K562 (cell line): ENCODE data around the gene GRIK2. TPM values are rescaled to one million over a fixed set of nuclear protein-coding genes. Genes with fewer than 3 reads are reported as not detected.

Experiments used
- ATAC-seq: fragments of 200-7000 bp; cut with Tn5 transposase; 3 replicates; pipeline ENCODE4 v1.9.1; 2020; ENCODE audit warnings: moderate library complexity
- BruUV-seq: library from RNA; stranded (reverse); fragments of 400-500 nt; replicated peaks from 2 replicates; lab custom pipeline; 2021; lab: Mats Ljungman, UMichigan
- CTCF ChIA-PET: fragments of 300-600 bp; formaldehyde crosslinking; extraction: SDS; loops from one replicate; lab custom pipeline; 2021; ENCODE audit warnings: low intra/inter-chr PET ratio; lab: Yijun Ruan, JAX
- POLR2A ChIA-PET: fragments of 300-600, 350-650 bp; sonication (Branson Sonifier 250); formaldehyde crosslinking; extraction: SDS; loops from one replicate; lab custom pipeline; 2021; ENCODE audit warnings: antibody characterized with exemption, inconsistent platforms; lab: Yijun Ruan, JAX
- DNase-seq, 4 experiments: peaks; one replicate each; pipeline versions ENCODE4 v3.0.0 to v3.0.0-alpha.2; 2011 to 2018; ENCODE audit warnings: low spot score in 3 of 4, mixed read lengths in 3 of 4; ENCODE audit errors: extremely low read depth in 1 of 4
- FAIRE-seq: peaks from 2 replicates; lab custom pipeline; 2011; peaks lifted over from hg19 to GRCh38; lab: Jason Lieb, UNC
- H2AFZ ChIP-seq: 2 replicates; pipeline ENCODE4 v1.6.0; 2011; ENCODE audit warnings: low read depth, low read length, control low read depth, inconsistent platforms
- H3K27ac ChIP-seq: fragments of 200-600 bp; 3 replicates; pipeline ENCODE4 v1.8.0; 2011; ENCODE audit warnings: low read depth, mild to moderate bottlenecking, control low read depth, inconsistent platforms, low read length, moderate library complexity, mixed read lengths; ENCODE audit errors: extremely low read depth
- H3K27me3 ChIP-seq, 2 experiments: fragments of 300-600 bp in 1 of 2; 2 replicates in 1 of 2; 3 replicates in 1 of 2; pipeline versions ENCODE4 v1.6.0 to v1.8.0; 2011; ENCODE audit warnings: inconsistent platforms in 2 of 2, low read length in 2 of 2, mild to moderate bottlenecking in 1 of 2, mixed read lengths in 1 of 2, moderate library complexity in 1 of 2; ENCODE audit not compliant: control insufficient read depth in 2 of 2, insufficient read depth in 2 of 2
- H3K36me3 ChIP-seq: fragments of 300-600 bp; 3 replicates; pipeline ENCODE4 v1.8.0; 2011; ENCODE audit warnings: mild to moderate bottlenecking, low read length, inconsistent platforms; ENCODE audit not compliant: control insufficient read depth, insufficient read depth
- H3K4me1 ChIP-seq, 2 experiments: fragments of 200-600 bp in 1 of 2; replicated peaks in 1 of 2; 2 replicates in 1 of 2; 3 replicates in 1 of 2; pipeline versions ENCODE4 v1.5.1 to v1.8.0; 2011; ENCODE audit warnings: inconsistent platforms in 2 of 2, low read length in 2 of 2, mild to moderate bottlenecking in 1 of 2, mixed read lengths in 1 of 2, moderate library complexity in 1 of 2; ENCODE audit not compliant: control insufficient read depth in 2 of 2, insufficient read depth in 2 of 2
- H3K4me2 ChIP-seq: 2 replicates; pipeline ENCODE4 v1.6.1; 2011; ENCODE audit warnings: low read length, control low read depth, inconsistent platforms, mixed read lengths; ENCODE audit not compliant: insufficient read depth
- H3K4me3 ChIP-seq: fragments of 200-600 bp; sonication (generic), shearing (Covaris generic); 2 replicates; pipeline ENCODE4 v1.5.1; 2016; ENCODE audit warnings: control low read depth, inconsistent platforms
- H3K79me2 ChIP-seq: fragments of 200-600 bp; 3 replicates; pipeline ENCODE4 v1.8.0; 2011; ENCODE audit warnings: low read length, inconsistent platforms; ENCODE audit not compliant: control insufficient read depth, insufficient read depth
- H3K9ac ChIP-seq, 2 experiments: 2 replicates each; pipeline versions ENCODE4 v1.6.0 to v1.6.1; 2011; ENCODE audit warnings: low read depth in 2 of 2, low read length in 2 of 2, control low read depth in 1 of 2, inconsistent platforms in 1 of 2, mild to moderate bottlenecking in 1 of 2, mixed read lengths in 1 of 2; ENCODE audit not compliant: insufficient read depth in 1 of 2
- H3K9me1 ChIP-seq: one replicate; pipeline ENCODE4 v1.6.0; 2011; ENCODE audit warnings: inconsistent platforms, mild to moderate bottlenecking, low read length, moderate library complexity; ENCODE audit not compliant: control insufficient read depth, insufficient read depth
- H3K9me3 ChIP-seq: replicated peaks from 2 replicates; pipeline ENCODE4 v1.5.1; 2011; ENCODE audit warnings: low read depth, low read length, inconsistent platforms; ENCODE audit not compliant: control insufficient read depth, insufficient read depth
- H4K20me1 ChIP-seq: replicated peaks from 2 replicates; pipeline ENCODE4 v1.6.1; 2011; ENCODE audit warnings: low read length, inconsistent platforms, mixed read lengths; ENCODE audit not compliant: control insufficient read depth, insufficient read depth
- GATAD2B ChIP-seq: fragments of 450-650 bp; IDR thresholded peaks from 2 replicates; pipeline ENCODE4 v1.6.1; 2017; ENCODE audit warnings: mild to moderate bottlenecking, borderline replicate concordance
- HNRNPK ChIP-seq: fragments of 200-400 bp; formaldehyde crosslinking; IDR thresholded peaks from one replicate; pipeline ENCODE4 v1.6.1; 2018; ENCODE audit warnings: mild to moderate bottlenecking, low read depth, low read length; ENCODE audit not compliant: poor library complexity, severe bottlenecking
- RFX1 ChIP-seq: fragments of 450-650 bp; IDR thresholded peaks from 2 replicates; pipeline ENCODE4 v1.6.1; 2016; ENCODE audit warnings: mild to moderate bottlenecking, moderate library complexity
- SOX6 ChIP-seq: fragments of 450-650 bp; IDR thresholded peaks from 2 replicates; pipeline ENCODE4 v1.6.1; 2014; ENCODE audit warnings: mild to moderate bottlenecking
- SRF ChIP-seq, 2 experiments: fragments of 250-450, 450-650 bp in 1 of 2; sonication (Bioruptor Pico) in 1 of 2; sonication (generic) in 1 of 2; formaldehyde crosslinking; IDR thresholded peaks; 2 replicates each; pipeline versions ENCODE4 v1.5.0 to v1.5.1; 2020 to 2022; ENCODE audit warnings: mild to moderate bottlenecking in 1 of 2, missing genetic modification reagents in 1 of 2
- SRSF3 ChIP-seq: fragments of 200-400 bp; formaldehyde crosslinking; IDR thresholded peaks from 2 replicates; pipeline ENCODE4 v1.6.1; 2016; ENCODE audit warnings: mild to moderate bottlenecking, low read length, moderate library complexity; ENCODE audit not compliant: insufficient read depth
- TSC22D4 ChIP-seq: fragments of 450-650 bp; IDR thresholded peaks from 2 replicates; pipeline ENCODE4 v1.6.1; 2016; ENCODE audit warnings: missing genetic modification characterization, missing biosample characterization, control low read depth
- ZKSCAN3 ChIP-seq: fragments of 250-450 bp; sonication (Bioruptor Pico); IDR thresholded peaks from 2 replicates; pipeline ENCODE4 v1.4.0; 2020
- WGBS: fragments of 100-300 bp; shearing (Covaris generic); methylation state at CpG from one replicate; pipeline ENCODE4 v1.1.6; 2016; ENCODE audit warnings: low coverage, mixed read lengths; ENCODE audit not compliant: insufficient coverage; ENCODE audit errors: missing lambda C conversion rate; 5-methylcytosine and 5-hydroxymethylcytosine counted together
- in situ Hi-C: fragments of 300-500 bp; cut with MboI; formaldehyde crosslinking; loops from 4 replicates; pipeline ENCODE4 v1.15.0; 2018; ENCODE audit warnings: inconsistent platforms, mixed read lengths
- intact Hi-C: fragments of 100-400 bp; cut with micrococcal nuclease; formaldehyde crosslinking; loops from 2 replicates; pipeline ENCODE4 v1.14.2; 2022
- polyA plus RNA-seq, 8 experiments: library from polyadenylated mRNA; depleted of rRNA in 4 of 8; stranded (reverse) in 5 of 8; unstranded in 3 of 8; fragments of >200 nt; fragmentation: Nextera tagmentation in 2 of 8; fragmentation: Illumina TruSeq in 1 of 8; extraction: Ambion mirVana in 2 of 8; extraction: Trizol in 1 of 8; gene quantifications; 2 replicates each; pipeline versions ENCODE4 v1.2.1 to v1.2.3, GENCODE V29; 2011 to 2014; ENCODE audit warnings: inconsistent platforms in 1 of 8, missing spikeins in 1 of 8
- total RNA-seq, 7 experiments: library from RNA; depleted of rRNA in 6 of 7; stranded (reverse); fragments of >200 nt in 6 of 7; fragmentation: Illumina TruSeq in 2 of 7; extraction: Trizol in 2 of 7; gene quantifications; 2 replicates each; pipeline versions ENCODE4 v1.2.1 to v1.2.3, GENCODE V29; 2011 to 2021; ENCODE audit warnings: low replicate concordance in 1 of 7
- TF ChIP-seq, protein P1 (sequence below): sonication (generic); formaldehyde crosslinking; IDR thresholded peaks from 2 replicates; pipeline ENCODE4 v1.8.0; 2022; ENCODE audit warnings: mild to moderate bottlenecking, missing genetic modification reagents
- TF ChIP-seq, protein P2 (sequence below): sonication (generic); formaldehyde crosslinking; IDR thresholded peaks from 2 replicates; pipeline ENCODE4 v1.8.0; 2023; ENCODE audit warnings: mild to moderate bottlenecking, missing genetic modification reagents
- TF ChIP-seq, protein P3 (sequence below): sonication (generic); formaldehyde crosslinking; IDR thresholded peaks from 2 replicates; pipeline ENCODE4 v1.9.0; 2022; ENCODE audit warnings: mild to moderate bottlenecking, missing genetic modification reagents

The GRIK2 gene
- total and polyA plus RNA-seq, 9 of the 15 experiments (the other 6 are each of a cell fraction or from before 2014, with no cell fraction given): not detected

DNA sequence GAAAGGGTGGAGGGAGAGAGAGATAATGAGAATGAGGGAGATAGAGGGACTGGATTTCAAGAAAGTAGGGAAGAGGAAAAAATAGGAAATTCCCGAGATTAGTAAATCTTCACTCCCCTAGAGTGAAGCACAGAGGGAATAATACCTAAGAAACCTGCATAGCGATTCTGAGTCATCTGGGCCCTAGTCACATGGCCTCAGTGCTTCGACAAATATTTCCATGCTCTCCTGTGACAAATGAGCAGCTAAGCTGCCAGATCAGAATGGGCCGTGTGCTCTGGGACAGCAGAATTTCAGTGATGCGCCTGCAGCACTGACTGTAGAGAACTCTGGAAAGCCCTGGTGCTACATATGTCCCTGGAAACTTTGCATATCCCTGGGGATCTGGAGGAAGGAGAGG, 48.6 kb upstream of the GRIK2 start:
- intact Hi-C loops: no loop called here
- H3K4me2 ChIP-seq: no peak overlapping the region
- no TSS peak for BruUV-seq
- no peaks in the 10 kb centered on the region for H3K27me3 ChIP-seq
- no peak overlapping the region for H3K4me3 ChIP-seq
- H3K9me1 ChIP-seq: no peaks in the 10 kb centered on the region
- no peak for TF ChIP-seq TSC22D4
- TF ChIP-seq GATAD2B: no peak
- ChIA-PET CTCF (no interaction called here), POLR2A (no interaction called here)
- FAIRE-seq (no peak), DNase-seq (no peak), ATAC-seq (no peak)
- H3K36me3 ChIP-seq: no peaks in the 10 kb centered on the region
- H3K79me2 ChIP-seq: no peaks in the 10 kb centered on the region
- in situ Hi-C loops: no loop called here
- WGBS: 2% methylated on average over 5 of the region's 5 CpGs
- H4K20me1 ChIP-seq: no peaks in the 10 kb centered on the region
- H3K9ac ChIP-seq: no peak overlapping the region
- 0 out of 2 replicates have a peak, but pooled peaks cover 2% of the 10 kb centered on the region for H3K9me3 ChIP-seq
- no peak overlapping the region for H3K27ac ChIP-seq
- no peaks in the 10 kb centered on the region for H3K4me1 ChIP-seq
- H2AFZ ChIP-seq: no peak overlapping the region

DNA sequence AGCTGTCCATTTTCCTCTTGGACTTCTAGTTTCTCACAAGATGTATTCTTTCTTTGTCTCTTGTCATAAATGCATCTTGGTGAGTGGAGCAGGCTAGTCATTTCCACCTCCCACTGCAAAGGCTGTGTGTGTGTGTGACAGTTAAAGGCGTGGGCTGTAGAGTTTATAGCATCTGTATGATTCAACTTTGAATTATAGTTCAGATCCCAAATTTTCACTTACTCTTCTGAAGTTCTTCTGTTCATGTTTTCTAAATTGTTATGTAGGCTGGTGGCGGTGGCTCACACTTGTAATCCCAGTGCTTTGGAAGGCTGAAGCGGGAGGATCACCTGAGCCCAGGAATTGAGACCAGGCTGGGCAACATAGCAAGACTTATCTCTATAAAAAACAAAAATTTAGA, 44.7 kb upstream of the GRIK2 start:
- intact Hi-C loops (no loop called here), in situ Hi-C loops (no loop called here)
- 3% methylated on average over 3 of the region's 3 CpGs for WGBS
- no TSS peak for BruUV-seq
- FAIRE-seq (no peak), DNase-seq (no peak), ATAC-seq (no peak)
- Histone ChIP-seq H3K9ac (no peak overlapping the region), H3K4me2 (no peak overlapping the region), H3K4me1 (no peaks in the 10 kb centered on the region), H3K4me3 (no peak overlapping the region), H3K27ac (no peak overlapping the region), H3K36me3 (no peaks in the 10 kb centered on the region), H3K9me3 (0 out of 2 replicates have a peak, but pooled peaks cover 2% of the 10 kb centered on the region), H3K79me2 (no peaks in the 10 kb centered on the region), H2AFZ (no peak overlapping the region), H3K9me1 (no peaks in the 10 kb centered on the region), H3K27me3 (no peaks in the 10 kb centered on the region), H4K20me1 (no peaks in the 10 kb centered on the region)
- POLR2A ChIA-PET: no interaction called here
- CTCF ChIA-PET: no interaction called here
- TF ChIP-seq HNRNPK (no peak), RFX1 (no peak), ZKSCAN3 (CRISPR knock-in tag) (no peak), SRSF3 (no peak), SRF (CRISPR knock-in tag; IDR thresholded peaks at IDR 0.05) (no peak), SOX6 (no peak)
- TF ChIP-seq, protein P1, sequence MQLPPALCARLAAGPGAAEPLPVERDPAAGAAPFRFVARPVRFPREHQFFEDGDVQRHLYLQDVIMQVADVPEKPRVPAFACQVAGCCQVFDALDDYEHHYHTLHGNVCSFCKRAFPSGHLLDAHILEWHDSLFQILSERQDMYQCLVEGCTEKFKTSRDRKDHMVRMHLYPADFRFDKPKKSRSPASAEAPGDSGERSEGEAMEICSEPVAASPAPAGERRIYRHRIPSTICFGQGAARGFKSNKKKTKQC (CRISPR knock-in tag): no peak
- TF ChIP-seq, protein P2, sequence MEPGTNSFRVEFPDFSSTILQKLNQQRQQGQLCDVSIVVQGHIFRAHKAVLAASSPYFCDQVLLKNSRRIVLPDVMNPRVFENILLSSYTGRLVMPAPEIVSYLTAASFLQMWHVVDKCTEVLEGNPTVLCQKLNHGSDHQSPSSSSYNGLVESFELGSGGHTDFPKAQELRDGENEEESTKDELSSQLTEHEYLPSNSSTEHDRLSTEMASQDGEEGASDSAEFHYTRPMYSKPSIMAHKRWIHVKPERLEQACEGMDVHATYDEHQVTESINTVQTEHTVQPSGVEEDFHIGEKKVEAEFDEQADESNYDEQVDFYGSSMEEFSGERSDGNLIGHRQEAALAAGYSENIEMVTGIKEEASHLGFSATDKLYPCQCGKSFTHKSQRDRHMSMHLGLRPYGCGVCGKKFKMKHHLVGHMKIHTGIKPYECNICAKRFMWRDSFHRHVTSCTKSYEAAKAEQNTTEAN (CRISPR knock-in tag): no peak
- TF ChIP-seq, protein P3, sequence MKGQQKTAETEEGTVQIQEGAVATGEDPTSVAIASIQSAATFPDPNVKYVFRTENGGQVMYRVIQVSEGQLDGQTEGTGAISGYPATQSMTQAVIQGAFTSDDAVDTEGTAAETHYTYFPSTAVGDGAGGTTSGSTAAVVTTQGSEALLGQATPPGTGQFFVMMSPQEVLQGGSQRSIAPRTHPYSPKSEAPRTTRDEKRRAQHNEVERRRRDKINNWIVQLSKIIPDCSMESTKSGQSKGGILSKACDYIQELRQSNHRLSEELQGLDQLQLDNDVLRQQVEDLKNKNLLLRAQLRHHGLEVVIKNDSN (CRISPR knock-in tag): no peak
